ENCODE measurements around the gene DDX17. TPM values are rescaled to one million over a fixed set of nuclear protein-coding genes. Genes with fewer than 3 reads are reported as not detected.

Gene DDX17
- total RNA-seq: 423 and 434 TPM in 2 replicates

- intact Hi-C loops (cut with micrococcal nuclease): loop anchor here (1.0 to 5.0 kb wide), 4 partner anchors 150 to 811 kb away; partner anchors contain the start of genes CBY1, FAM227A, GTPBP1 and PLA2G6
Observed at GRCh38 chr22:38506118-38506962, at the start of gene DDX17. TSS of gene DDX17 (minus strand) at chr22:38506311.

- intact Hi-C loops (cut with micrococcal nuclease): no loop called here
Observed at GRCh38 chr22:38554281-38554680, 48.2 kb upstream of the DDX17 start.

GRCh38 chr22:38549101-38549894 lies 43.2 kb upstream of the DDX17 start:
- intact Hi-C loops (cut with micrococcal nuclease): no loop called here

- intact Hi-C loops (cut with micrococcal nuclease): no loop called here
Observed at GRCh38 chr22:38540701-38541100, 34.6 kb upstream of the DDX17 start.

- intact Hi-C loops (cut with micrococcal nuclease): no loop called here
Observed at GRCh38 chr22:38531251-38531938, 25.3 kb upstream of the DDX17 start.

GRCh38 chr22:38524429-38524828 lies 18.3 kb upstream of the DDX17 start:
- intact Hi-C loops (cut with micrococcal nuclease): no loop called here

GRCh38 chr22:38523479-38523878 lies 17.4 kb upstream of the DDX17 start:
- intact Hi-C loops (cut with micrococcal nuclease): no loop called here

GRCh38 chr22:38523029-38523428 lies 16.9 kb upstream of the DDX17 start:
- intact Hi-C loops (cut with micrococcal nuclease): no loop called here

GRCh38 chr22:38519453-38520250 lies 13.5 kb upstream of the DDX17 start:
- intact Hi-C loops (cut with micrococcal nuclease): no loop called here

- intact Hi-C loops (cut with micrococcal nuclease): no loop called here
Observed at GRCh38 chr22:38518620-38519019, 12.5 kb upstream of the DDX17 start.

GRCh38 chr22:38513063-38513462 lies 7.0 kb upstream of the DDX17 start:
- intact Hi-C loops (cut with micrococcal nuclease): no loop called here

- intact Hi-C loops (cut with micrococcal nuclease): no loop called here
Observed at GRCh38 chr22:38510416-38510970, 4.4 kb upstream of the DDX17 start.

GRCh38 chr22:38505541-38506117 lies 482 bp downstream of the DDX17 start:
- intact Hi-C loops (cut with micrococcal nuclease): loop anchor here (1.0 to 5.0 kb wide), 5 partner anchors 64 to 812 kb away; partner anchors contain the start of genes CBY1, FAM227A, GTPBP1 and PLA2G6

- intact Hi-C loops (cut with micrococcal nuclease): loop anchor here (1.0 to 5.0 kb wide), 3 partner anchors 64 to 812 kb away; partner anchors contain the start of genes PLA2G6 and RPL3
Observed at GRCh38 chr22:38504731-38505540, 1.2 kb downstream of the DDX17 start.

- intact Hi-C loops (cut with micrococcal nuclease): no loop called here
Observed at GRCh38 chr22:38503021-38503420, 3.1 kb downstream of the DDX17 start.

GRCh38 chr22:38501797-38502672 lies 4.1 kb downstream of the DDX17 start:
- intact Hi-C loops (cut with micrococcal nuclease): no loop called here

- intact Hi-C loops (cut with micrococcal nuclease): no loop called here
Observed at GRCh38 chr22:38497869-38498268, 8.2 kb downstream of the DDX17 start.

- intact Hi-C loops (cut with micrococcal nuclease): no loop called here
Observed at GRCh38 chr22:38494939-38495338, 11.2 kb downstream of the DDX17 start.
